Adrenal gland (tissue), 5 donors: Measurements from ENCODE around the gene ALDOA.

ENCODE experiments used
- POLR2A ChIP-seq, 2 donors: fragments of 450-650 bp; IDR thresholded peaks; one replicate each; pipeline ENCODE4 v1.6.1; 2017; ENCODE audit warnings: antibody characterized with exemption in 2 of 2, mild to moderate bottlenecking in 2 of 2, moderate library complexity in 1 of 2
- TF ChIP-seq, protein P1 (sequence below), 6 experiments: fragments of 450-650 bp in 4 of 6; fragments of 200-600 bp in 2 of 6; sonication (generic) in 1 of 6; IDR thresholded peaks; 1 replicate in 5 of 6; 2 replicates in 1 of 6; pipeline versions ENCODE4 v1.5.1 to v1.8.0; 2016 to 2021; ENCODE audit warnings: antibody characterized with exemption in 6 of 6, mild to moderate bottlenecking in 2 of 6, moderate library complexity in 1 of 6
- donor health status: DM: no; HTN: no; CAD: no.

GRCh38 chr16:30092373-30093010 is 26.9 kb downstream of the ALDOA start:
- TF ChIP-seq POLR2A (IDR thresholded peaks at IDR 0.05): peak in 1 of 2 donors; percentile 14
- TF ChIP-seq, protein P1, sequence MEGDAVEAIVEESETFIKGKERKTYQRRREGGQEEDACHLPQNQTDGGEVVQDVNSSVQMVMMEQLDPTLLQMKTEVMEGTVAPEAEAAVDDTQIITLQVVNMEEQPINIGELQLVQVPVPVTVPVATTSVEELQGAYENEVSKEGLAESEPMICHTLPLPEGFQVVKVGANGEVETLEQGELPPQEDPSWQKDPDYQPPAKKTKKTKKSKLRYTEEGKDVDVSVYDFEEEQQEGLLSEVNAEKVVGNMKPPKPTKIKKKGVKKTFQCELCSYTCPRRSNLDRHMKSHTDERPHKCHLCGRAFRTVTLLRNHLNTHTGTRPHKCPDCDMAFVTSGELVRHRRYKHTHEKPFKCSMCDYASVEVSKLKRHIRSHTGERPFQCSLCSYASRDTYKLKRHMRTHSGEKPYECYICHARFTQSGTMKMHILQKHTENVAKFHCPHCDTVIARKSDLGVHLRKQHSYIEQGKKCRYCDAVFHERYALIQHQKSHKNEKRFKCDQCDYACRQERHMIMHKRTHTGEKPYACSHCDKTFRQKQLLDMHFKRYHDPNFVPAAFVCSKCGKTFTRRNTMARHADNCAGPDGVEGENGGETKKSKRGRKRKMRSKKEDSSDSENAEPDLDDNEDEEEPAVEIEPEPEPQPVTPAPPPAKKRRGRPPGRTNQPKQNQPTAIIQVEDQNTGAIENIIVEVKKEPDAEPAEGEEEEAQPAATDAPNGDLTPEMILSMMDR (IDR thresholded peaks at IDR 0.05): peak; percentile 45 to 69 (median 56)
